Kidney epithelial cell (primary cell): Measurements from ENCODE around the gene MYO1B. TPM values are rescaled to one million over a fixed set of nuclear protein-coding genes. Genes with fewer than 3 reads are reported as not detected.

Experiments
- DNase-seq: peaks from one replicate; pipeline ENCODE4 v3.0.0-alpha.2; 2010; ENCODE audit warnings: low read depth
- H3K27me3 ChIP-seq: 2 replicates; pipeline ENCODE4 v1.6.0; 2011; ENCODE audit warnings: low read length; ENCODE audit not compliant: control insufficient read depth, insufficient read depth
- H3K36me3 ChIP-seq: 2 replicates; pipeline ENCODE4 v1.5.1; 2011; ENCODE audit warnings: low read length; ENCODE audit not compliant: control insufficient read depth, insufficient read depth
- H3K4me3 ChIP-seq: 2 replicates; pipeline ENCODE4 v1.5.1; 2011; ENCODE audit warnings: low read depth, mild to moderate bottlenecking, control low read depth, low read length
- CTCF ChIP-seq: IDR thresholded peaks from 2 replicates; pipeline ENCODE4 v1.5.1; 2011; ENCODE audit warnings: mild to moderate bottlenecking, moderate library complexity, low read length, control low read depth, inconsistent platforms; ENCODE audit not compliant: insufficient read depth, poor library complexity, severe bottlenecking
- total RNA-seq: library from RNA; depleted of rRNA; stranded (reverse); fragments of >200 nt; gene quantifications from 2 replicates; pipeline ENCODE4 v1.2.3, GENCODE V29; 2015

MYO1B gene
- total RNA-seq, 1 donor from 2014 or later, result 62.8 TPM

GRCh38 chr2:191435141-191435540 is 189.9 kb downstream of the MYO1B start:
- Histone ChIP-seq H3K4me3 (no peak overlapping the region), H3K36me3 (no peaks in the 10 kb centered on the region), H3K27me3 (no peaks in the 10 kb centered on the region)
- no peak for DNase-seq
- TF ChIP-seq CTCF, result no peak

GRCh38 chr2:191436368-191437055 is 191.3 kb downstream of the MYO1B start:
- H3K4me3 ChIP-seq, result no peak overlapping the region
- no peak for TF ChIP-seq CTCF
- no peaks in the 10 kb centered on the region for H3K36me3 ChIP-seq
- DNase-seq, result no peak
- H3K27me3 ChIP-seq, result no peaks in the 10 kb centered on the region

- TF ChIP-seq CTCF, result no peak
- Histone ChIP-seq H3K4me3 (no peak overlapping the region), H3K27me3 (no peaks in the 10 kb centered on the region), H3K36me3 (no peaks in the 10 kb centered on the region)
- DNase-seq, result no peak
These were observed 194.3 kb downstream of the MYO1B start for GRCh38 chr2:191439481-191439880.

GRCh38 chr2:191441496-191442214 is 196.5 kb downstream of the MYO1B start:
- no peak for TF ChIP-seq CTCF
- Histone ChIP-seq H3K27me3 (no peaks in the 10 kb centered on the region), H3K36me3 (no peaks in the 10 kb centered on the region), H3K4me3 (no peak overlapping the region)
- no peak for DNase-seq

GRCh38 chr2:191443446-191443845 is 198.2 kb downstream of the MYO1B start:
- H3K36me3 ChIP-seq, result no peaks in the 10 kb centered on the region
- DNase-seq, result no peak
- no peaks in the 10 kb centered on the region for H3K27me3 ChIP-seq
- no peak overlapping the region for H3K4me3 ChIP-seq
- no peak for TF ChIP-seq CTCF
